NCI-H69 (cell line): ENCODE measurements around the gene SLC24A4.

Experiments used
- DNase-seq: peaks from one replicate; lab custom pipeline; 2025; lab: John Stamatoyannopoulos, UW

SLC24A4 gene

DNA sequence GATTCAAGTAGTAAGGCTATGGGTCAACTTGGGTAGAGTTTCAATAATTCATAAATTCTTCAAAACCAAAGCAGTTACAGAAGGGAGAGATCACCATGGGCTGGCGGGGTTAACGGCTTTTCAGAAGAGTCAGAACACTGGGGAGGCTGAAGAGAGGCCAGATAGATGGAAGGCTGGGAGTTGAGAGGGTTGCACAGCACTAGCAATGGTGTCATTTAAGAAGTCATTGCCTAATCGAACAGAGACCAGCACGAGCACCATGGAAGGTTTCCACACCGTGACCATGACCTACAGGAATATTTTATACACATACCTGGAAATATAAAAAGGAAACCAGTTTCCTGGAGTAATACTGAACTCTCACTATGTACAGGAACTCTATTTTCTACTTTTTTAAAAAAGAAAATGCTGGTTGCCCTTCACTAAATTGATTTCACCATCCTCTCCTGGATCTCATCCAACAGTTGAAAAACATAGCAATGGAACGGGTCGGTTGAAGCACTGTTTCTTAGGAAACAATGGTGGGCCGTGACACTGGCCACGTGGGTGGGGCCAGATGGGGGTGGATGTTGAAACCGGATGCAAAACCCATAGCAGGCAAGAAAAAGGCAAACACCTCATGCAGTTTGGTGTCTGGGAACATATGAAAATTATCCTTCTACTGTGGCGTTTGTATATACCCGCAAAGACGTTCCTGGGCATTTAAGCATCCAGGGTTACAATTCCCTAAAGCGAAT is 152.7 kb downstream of the SLC24A4 start:
- DNase-seq = no peak

DNA sequence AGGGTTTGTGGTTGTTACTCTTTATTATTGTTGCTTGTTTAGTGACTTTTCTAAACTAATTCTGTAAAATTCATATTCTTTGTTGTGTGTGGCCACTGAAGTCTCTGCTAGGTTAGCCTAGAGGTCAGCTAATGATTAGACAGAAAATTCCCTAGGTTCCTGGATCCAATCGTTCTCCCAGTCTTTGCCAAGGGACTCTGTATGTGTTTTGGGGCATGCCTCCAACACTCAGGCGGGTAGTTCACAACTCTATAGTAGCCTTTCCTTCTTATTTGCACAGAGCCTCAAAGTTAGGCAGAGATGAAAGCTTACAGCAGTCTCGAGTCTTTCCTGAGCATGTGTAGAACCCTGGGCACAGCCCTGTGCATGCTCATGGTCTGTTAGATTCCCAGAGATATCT is 157.9 kb downstream of the SLC24A4 start:
- DNase-seq = no peak

DNA sequence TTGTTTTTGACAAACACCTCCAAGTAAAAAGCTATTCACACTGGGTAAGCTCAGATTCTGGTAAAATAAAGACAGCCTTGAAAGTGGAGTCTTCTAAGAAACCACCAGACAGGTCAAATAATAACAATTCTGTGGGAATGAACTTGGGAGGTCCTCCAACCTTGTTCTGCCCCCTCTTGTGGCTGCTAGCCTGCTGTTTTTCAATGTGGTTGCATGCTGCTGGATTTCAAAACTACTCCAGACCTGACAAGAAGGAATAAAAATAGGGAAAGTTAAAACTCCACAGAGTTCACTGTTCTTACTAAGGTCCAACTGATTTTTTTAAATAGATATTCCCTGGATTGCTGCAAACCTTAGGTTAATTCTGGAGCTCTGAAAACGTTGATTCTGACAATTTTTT is 158.4 kb downstream of the SLC24A4 start:
- no peak for DNase-seq

DNA sequence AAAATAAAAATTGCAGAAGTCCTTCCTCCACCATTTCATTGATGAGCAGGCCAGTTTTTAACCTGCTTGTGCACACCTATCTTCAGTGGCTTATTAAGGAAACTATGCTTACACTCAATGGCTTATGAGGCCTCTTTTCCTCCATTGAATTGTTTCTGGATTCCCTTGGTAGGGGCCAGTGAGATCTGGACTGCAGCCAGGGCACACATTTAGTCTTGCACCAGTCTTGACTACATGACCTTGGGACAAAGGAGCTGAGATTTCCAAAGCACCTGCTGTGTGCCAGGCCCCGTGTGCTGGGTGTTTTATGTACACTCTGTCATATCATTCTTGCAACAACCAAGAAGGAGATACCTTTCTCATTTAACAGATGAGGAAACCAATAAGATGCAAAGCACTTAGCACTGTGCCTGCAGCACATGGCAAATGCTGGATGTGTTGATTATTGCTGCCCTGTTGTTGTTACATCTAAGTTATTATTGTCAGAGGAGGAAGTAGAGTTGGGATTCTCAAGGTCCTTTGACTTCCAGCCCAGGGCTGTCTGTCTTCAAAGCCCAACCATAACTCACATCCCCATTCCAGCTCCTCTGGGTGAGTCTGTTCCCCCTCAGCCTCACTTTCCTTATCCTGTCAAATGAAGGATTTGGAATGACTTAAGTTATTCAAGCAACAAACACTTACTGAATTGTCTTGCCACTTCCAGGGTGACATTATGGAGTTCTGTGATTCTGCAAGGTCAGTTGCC is 159.0 kb downstream of the SLC24A4 start:
- peak; percentile 48 for DNase-seq

DNA sequence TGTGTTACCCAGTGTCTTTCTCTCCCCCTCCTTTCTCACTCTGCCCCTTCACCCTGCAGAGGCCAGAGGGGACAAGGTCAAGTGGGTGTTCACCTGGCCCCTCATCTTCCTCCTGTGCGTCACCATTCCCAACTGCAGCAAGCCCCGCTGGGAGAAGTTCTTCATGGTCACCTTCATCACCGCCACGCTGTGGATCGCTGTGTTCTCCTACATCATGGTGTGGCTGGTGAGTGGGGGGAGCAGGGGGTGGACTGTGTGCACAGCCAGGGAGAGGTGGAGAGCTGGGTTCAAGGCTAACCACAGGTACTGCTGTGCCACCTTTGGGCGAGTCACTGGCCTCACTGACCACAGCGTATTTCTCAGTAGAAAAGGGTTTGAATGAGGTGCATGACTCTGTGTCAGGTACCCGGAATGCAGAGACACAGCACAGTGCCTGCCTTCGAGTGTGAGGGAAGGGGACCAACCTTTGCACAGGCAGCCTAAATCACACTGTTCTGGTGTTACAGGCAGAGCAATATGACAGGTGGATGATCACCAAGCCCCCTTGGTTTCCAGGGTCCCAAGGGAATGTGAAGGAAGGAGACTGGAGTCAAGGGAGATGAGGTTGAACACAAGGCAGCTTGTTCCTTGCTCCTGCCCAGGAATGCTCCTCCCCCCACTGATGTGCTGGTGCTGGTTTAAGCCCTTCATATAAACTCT is 159.8 kb downstream of the SLC24A4 start:
- DNase-seq = no peak

DNA sequence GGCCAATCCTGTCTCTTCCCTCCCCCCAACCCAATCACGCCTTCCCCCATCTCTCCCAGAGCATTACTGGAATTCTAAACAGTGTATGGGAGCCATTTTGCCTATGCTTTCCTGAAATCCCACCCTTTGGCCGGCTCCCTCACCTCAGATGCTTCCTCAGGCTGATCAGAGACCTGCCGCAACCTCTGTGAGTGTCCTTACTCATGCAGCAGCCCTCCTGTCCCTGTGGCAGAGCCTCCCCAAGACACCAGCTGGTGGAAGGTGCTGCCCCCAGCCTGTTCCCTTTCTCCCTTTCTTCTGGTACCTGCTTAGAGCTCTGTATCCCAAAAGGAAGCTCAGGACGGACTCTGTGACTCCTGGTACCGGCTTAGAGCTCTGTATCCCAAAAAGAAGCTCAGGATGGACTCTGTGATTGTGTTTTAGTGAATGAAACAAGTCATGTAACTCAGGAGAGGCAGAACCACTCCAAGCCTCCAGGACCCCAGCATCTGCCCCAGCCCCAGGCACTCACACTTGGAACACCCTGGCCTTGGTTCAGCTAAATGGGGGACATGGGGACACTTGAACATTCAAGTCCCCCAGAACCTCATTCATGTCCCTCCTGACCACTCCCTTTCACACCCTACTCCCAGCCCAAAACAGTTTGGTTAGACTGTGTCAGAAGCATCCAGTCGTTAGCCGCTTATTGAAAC is 161.3 kb downstream of the SLC24A4 start:
- peak; percentile 13 for DNase-seq

DNA sequence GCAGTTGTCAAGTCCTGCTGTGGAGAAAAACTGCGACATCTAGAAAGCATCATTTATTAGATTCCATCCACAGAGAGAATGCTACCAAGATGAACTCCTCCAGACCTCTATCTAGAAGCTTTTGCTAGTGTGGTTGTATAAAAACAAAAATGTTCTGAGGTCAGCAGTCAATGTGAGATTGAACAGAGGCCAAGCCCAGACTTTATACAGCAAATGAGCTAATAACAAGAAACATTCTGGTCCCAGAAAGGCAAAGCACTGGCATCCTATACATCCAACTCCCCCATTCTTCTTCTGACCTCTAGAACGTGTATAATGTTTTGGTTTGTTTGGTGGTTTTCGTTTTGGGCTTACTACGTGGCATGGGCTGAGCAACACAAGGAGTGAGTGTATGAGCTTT is 163.9 kb downstream of the SLC24A4 start:
- DNase-seq = no peak

DNA sequence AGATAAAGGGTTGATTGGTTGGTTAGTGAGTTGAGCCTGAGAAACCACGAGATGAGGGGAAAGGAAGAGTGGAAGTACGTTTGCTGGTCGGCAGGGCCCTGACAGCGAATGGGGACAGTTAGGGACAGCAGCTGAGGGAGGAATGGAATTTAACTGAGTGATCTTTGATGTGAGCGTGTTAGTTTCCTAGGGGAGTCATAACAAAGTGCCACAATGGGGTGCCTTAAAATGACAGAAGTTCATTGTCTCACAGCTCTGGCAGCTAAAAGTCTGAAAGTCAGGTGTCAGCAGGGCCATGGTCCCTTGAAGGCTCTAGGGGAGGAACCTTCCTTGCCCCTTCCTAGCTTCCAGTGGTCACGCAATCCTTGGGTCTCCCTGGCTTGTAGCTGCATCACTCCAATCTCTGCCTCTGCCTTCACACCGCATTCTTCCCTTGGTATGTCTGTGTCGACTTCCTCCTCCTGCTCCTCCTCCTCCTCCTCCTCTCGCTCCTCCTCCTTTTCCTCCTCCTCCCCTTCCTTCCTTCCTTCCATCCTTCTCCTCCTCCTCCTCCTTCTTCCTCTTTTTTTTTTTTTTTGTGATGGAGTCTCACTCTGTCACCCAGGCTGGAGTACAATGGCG is 164.7 kb downstream of the SLC24A4 start:
- no peak for DNase-seq

DNA sequence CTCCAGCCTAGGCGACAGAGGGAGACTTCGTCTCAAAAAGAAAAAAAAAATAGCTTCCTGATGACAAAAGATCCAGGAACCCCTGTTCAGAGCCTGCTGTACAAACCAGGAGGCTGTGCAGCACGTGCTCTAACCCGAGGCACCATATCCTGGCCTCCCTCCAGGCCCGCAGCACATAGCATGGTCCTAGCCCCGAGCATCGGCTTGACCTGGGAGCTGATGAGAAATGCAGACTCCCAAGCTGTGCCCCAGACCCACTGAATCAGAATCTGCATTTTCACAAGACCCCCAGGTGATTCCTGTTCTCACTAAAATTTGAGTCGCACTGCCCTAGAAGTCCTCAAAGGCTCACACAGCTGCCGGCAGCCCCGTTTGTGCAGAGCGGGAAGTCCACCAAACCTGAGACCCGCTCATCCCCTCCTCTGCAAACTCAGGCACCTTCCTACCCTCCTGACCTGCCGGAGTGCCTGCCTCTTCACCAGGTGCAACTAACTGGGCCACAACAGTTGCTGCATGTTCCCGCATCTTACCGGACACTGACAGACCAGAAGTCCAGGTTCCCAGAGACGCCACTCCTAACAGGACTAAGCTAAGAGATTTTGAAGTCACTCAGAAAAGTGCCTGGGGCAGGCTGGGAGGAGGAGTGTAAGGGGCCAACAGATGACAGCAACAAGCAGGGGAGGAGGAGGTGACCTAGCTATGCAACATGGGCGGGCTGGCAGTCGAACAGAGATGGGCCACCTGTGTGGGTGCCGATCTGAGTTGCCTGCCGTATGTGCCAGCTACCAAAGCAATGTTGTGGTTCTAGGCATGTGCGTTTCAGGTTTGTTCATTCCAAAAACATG is 166.7 kb downstream of the SLC24A4 start:
- no peak for DNase-seq

DNA sequence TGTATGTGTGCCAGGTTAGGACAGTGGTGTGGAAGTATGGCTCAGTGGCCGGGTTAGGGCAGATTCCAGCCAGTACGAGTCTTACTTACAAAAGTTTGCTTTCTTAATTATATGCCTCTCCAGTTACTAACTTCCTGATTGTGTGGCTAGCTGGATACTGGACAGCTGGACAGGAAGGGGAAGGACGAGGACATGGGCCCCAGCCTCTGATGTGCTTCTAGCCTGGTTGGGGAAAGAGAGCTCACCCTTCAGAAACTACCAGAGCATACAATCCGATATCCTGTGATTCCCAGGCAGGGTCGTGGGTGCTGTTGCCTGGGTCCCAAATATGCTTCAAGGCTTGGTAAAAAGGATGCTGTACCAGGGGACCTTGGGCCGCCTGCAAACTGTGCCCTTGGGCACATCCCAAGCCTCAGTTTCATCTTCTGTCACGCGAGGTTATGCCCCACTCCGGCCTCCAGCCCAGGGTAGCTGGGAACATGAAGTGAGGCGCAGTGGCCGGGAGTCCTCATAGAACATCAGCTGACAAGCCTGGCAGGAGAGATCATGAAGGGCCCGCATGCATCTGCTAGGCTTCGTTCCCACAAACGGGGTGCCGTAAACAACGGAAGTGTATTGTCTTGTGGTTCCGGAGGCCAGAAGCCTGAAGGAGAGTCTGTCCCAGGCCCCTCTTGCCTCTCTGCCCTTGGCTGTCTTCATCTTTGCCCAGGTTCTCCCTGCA is 167.4 kb downstream of the SLC24A4 start:
- no peak for DNase-seq

DNA sequence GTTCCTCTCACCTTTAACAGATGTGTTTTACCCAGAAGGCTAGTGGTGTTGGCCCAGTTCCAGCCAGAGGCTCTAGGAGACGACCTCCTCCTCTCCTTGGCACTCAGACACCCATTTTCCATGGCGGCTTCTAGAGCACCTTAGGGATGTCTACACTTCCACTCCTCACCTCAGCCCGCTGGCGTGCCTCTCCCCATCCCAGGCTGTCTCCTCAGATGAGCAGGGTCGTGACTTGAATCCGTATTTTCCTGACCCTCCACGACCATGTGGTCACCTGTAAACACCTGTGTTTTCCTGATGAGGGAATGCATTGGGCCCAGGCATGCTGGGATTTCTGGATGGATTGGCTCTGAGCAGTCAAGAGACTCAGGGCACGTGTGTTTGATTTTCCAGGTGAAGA is 168.8 kb downstream of the SLC24A4 start:
- peak; percentile 14 for DNase-seq

DNA sequence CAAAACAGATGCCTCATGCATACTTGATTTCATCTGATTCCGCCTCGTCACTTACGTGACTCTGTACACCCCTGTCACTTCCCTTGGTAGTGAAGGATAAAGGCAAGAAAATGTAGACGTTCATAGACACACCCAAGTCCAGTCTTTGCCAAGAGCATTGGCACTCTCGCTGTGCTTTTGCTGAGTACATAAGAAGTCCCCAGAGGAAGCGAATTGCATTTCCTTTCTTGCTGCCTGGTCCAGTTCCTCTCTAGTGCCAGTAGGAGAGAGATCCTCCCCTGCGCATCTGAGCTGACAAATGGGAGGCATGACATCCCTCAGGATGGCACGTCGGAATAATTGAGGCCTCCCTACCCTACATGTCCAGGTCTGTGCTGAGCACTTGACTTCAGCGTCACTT is 169.3 kb downstream of the SLC24A4 start:
- DNase-seq = peak; percentile 17

DNA sequence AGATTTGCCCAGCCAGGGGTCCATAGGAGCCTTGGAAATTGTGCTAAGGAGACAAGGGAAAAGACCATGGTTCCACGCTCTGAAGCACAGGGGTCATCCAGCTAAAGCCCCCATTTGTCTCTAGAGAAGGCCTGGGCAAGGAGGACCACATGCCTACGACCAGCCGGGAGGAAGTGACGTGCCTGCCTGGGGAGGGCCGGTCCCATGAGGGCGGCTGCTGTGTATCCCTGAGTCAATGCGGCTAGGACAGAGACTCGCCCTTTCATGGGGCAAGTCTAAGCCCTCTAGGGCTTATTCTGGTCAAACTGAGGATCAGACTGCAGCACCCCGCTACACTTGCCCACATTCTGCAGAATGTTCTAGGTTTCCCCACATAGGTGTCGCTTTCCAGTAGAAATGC is 170.1 kb downstream of the SLC24A4 start:
- no peak for DNase-seq

DNA sequence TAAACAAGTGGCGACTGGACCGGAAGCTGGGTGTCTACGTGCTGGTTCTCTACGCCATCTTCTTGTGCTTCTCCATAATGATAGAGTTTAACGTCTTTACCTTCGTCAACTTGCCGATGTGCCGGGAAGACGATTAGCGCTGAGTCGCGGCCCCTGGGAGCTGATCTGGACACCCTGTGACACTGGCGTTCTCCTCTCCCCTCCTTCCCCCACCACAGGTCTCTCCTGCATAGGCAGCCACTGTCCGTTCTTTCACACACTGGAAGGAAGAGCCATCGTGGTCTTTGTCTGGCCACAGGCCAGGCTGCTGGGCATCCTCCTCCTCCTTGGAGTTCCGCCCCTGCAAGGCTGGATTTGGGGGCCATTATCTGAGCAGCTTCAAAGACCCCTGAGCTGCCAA is 170.5 kb downstream of the SLC24A4 start:
- no peak for DNase-seq

DNA sequence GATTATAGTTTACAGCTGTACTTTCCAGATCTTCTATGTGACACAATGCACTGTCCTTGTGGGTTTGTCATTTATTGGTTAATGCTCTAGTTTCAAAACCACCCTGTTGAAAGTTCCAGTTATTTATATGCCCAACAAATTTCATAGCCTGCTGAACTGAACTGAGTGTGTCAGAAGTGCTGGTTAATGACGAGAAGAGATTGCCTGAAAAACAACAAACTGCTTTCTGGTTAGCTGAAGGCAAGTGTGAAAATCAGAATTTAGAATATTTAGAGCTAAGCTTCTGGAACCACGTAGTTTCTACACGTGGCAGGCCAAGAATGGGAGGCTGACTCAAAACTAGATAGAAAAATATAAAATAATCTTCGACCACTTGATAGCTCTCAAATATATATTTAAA is 171.5 kb downstream of the SLC24A4 start:
- DNase-seq = no peak

DNA sequence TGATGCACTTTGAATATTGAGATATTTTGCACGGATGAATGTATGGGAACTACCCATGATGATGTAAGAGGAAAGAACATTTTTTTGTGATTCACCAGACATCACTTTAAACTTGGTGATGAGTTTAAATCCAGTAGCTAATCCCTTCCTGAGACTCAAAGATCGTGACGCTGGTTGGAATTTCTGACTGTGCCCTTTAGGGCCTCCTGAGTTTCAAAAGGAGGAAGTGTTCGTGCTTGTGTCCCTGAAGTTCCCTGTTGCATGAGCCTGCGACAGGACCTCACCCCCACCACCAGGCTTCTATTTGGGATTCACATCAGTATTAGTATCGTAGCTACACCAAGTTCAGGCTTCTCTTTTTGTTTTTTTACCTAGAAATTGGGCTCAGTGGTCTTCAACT is 172.1 kb downstream of the SLC24A4 start:
- DNase-seq = no peak

DNA sequence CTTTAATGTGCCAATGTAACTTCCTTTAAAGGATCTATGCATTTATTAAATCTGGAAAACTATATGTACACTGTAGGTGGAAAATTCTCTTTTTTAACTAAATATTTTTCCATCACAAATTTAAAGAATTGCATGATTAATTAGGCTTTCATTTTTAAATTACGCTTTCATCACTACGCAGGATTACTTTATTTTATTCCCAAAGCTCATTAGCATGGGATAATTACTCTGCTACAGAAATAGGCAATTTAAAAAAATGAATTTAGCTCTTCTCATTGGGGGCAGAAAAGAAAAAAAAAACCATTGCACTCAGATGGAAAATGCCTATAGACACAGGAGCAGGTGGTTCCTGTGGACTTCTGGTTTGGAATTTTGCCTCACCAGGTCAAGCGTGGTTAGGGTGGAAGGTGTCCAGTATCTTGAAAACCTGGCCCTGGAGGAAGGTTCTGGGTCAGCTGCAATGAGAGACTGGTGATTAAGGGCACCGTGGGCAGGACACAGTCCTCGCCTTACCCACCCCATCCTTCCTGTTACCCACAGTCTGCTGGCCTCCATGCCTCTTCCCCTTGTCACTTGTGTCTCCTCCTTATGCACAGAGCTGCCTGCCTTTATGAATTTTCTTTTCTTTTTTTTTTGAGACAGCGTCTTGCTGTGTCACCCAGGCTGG is 173.4 kb downstream of the SLC24A4 start:
- DNase-seq = no peak

DNA sequence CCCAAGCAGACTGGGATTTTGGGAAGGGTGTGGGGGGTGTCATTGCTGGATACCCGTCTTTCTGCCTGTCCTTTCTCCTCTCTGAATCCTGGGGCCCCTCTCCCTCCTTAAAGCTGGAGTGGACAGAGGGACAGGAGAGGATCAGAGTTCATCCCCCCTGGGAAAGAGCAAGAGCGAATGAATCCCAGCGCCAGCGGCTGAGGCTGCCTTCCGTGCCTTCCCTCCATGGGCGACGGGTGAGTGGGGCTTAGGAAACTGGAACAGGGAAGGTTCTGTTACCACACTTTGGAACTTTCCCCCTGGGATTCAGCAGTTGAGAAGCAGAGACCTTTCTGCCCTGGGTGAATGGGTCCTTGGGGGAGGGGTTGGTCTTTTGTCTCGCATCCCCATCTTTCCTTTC is 174.4 kb downstream of the SLC24A4 start:
- DNase-seq = no peak

DNA sequence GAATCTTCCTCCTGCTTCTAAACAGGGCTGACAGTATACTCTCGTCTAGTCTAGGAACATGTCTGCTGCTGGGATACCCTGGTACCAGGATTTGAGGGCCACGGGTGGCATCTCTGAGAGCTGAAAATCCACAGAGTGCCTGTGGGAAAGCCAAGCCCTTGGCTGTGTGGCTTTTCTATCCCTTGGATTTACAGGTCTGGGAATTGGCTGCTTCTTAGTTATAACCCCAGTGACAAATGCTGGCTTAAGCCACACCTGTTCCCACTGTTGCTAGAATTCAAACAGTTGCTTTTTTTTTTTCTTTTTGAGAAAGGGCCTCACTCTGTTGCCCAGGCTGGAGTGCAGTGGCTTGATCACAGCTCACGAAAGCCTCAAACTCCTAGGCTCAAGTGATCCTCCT is 176.3 kb downstream of the SLC24A4 start:
- no peak for DNase-seq

DNA sequence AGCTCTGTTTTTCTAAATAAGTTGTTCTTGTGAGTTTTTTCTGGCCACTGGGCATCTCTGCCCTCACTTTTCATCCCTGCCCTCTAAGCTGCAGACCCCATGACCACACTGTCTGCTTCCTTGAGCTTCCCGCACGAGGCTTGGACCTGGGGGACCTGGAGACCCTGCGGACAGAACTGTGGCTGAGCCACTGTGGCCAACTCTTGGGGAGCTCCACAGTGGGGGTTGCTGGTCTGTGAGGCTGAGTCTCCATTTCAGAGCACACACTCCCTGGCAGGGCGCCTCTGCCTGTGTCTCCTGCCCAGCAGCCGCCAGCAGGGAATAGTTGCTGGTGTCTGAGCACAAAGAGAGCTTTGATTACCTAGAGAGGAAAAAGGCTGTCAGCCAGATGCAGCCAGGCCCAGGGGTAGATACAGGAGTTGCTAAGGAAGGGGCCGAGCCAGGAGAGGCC is 177.6 kb downstream of the SLC24A4 start:
- DNase-seq = peak; percentile 84
